Measurements from ENCODE around the gene CST8. TPM values are rescaled to one million over a fixed set of nuclear protein-coding genes. Genes with fewer than 3 reads are reported as not detected.

CST8 gene
- total RNA-seq, 4 donors from 2014 or later: not detected

DNA sequence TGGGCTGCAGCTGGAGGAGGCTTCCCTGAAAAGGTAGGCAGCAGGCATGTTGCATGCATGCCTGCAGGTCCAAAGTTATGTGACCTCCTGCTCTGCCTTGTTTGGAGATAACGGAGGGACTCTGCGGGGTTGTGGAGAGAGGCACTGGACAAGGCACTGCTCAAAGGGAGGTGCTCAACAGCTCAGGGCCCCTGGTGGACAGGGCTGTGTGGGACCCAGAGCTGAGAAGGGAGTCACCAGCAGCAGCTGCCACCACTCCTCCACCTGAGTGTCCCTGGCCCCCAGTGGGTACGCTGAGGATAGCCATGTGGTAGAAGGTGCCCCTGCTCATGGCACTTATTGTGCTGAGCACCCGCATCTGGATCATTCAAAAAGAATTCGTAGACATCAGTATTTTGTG lies 15.5 kb upstream of the CST8 start:
- H3K4me1 ChIP-seq: no peaks in the 10 kb centered on the region
- TF ChIP-seq POLR2A (IDR thresholded peaks at IDR 0.05): no peak
- TF ChIP-seq, protein P1, sequence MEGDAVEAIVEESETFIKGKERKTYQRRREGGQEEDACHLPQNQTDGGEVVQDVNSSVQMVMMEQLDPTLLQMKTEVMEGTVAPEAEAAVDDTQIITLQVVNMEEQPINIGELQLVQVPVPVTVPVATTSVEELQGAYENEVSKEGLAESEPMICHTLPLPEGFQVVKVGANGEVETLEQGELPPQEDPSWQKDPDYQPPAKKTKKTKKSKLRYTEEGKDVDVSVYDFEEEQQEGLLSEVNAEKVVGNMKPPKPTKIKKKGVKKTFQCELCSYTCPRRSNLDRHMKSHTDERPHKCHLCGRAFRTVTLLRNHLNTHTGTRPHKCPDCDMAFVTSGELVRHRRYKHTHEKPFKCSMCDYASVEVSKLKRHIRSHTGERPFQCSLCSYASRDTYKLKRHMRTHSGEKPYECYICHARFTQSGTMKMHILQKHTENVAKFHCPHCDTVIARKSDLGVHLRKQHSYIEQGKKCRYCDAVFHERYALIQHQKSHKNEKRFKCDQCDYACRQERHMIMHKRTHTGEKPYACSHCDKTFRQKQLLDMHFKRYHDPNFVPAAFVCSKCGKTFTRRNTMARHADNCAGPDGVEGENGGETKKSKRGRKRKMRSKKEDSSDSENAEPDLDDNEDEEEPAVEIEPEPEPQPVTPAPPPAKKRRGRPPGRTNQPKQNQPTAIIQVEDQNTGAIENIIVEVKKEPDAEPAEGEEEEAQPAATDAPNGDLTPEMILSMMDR (IDR thresholded peaks at IDR 0.05): no peak
- 91 to 97% methylated on average over 5 of the region's 5 CpGs for WGBS, 2 donors
- intact Hi-C loops (cut with DNase I): no loop called here
- H3K9me3 ChIP-seq: no peaks in the 10 kb centered on the region
- DNase-seq: no peak
- no peaks in the 10 kb centered on the region for H3K27me3 ChIP-seq
- H3K4me3 ChIP-seq (replicated peaks in 1 of 3): no peak overlapping the region
- H3K27ac ChIP-seq: no peak overlapping the region
- H3K36me3 ChIP-seq: no peaks in the 10 kb centered on the region

DNA sequence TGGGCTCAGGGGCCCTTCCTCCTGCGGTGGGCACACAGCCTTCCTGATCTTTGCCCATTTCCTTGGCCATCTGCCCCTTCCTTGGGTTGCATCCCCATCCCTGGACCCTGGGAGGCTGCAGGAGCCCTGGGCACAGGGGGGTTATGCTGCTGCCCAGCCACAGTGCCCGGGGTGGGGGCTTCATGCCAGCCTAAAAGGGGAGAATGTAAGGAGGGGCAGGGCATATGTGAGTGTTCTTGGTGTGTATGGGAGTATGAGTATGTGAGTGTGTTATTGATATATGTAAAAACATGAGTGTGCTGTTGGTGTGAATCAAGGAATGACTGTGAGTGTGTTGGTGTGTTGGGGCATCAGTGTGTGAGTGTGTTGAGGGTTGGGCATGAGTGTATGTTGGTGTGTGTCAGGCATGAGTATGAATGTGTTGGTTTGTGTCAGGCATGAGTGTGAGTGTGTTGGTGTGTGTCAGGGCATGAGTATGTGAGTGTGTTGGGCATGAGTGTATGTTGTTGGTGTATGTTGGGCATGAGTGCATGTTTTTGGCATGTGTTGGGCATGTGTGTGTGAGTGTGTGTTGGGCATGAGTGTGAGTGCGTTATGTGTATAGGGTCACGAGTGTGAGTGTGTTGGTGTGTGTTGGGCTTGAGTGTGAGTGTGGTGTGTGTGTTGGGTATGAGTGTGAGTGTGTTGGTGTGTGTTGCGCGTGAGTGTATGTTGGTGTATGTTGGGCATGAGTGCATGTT lies 14.7 kb upstream of the CST8 start:
- Histone ChIP-seq H3K4me1 (no peaks in the 10 kb centered on the region), H3K27me3 (no peaks in the 10 kb centered on the region), H3K9me3 (no peaks in the 10 kb centered on the region), H3K36me3 (no peaks in the 10 kb centered on the region), H3K4me3 (replicated peaks in 1 of 3) (no peak overlapping the region), H3K27ac (no peak overlapping the region)
- 87 to 89% methylated on average over 6 of the region's 6 CpGs for WGBS, 2 donors
- TF ChIP-seq, protein P1 (IDR thresholded peaks at IDR 0.05): no peak
- TF ChIP-seq POLR2A (IDR thresholded peaks at IDR 0.05): no peak
- DNase-seq: no peak
- intact Hi-C loops (cut with DNase I): no loop called here

DNA sequence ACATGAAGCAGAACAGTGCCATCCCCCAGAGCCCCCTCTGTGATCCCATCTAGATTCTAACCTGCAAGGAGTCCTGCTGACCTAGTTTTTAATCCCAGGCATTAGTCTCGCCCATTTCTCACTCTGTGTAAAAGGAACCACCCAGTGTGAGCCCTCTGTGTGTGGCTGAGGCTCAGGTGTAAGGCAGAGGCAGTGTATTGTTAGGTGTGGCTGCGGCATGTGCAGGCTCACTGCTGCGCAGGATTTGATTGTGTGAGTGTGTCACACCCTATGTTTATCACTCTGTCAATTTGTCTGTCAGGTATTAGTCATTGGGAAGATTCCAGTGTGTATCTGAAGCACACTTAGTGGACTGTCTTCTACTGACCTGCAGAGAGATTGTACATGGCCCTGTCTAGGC lies 13.7 kb upstream of the CST8 start:
- DNase-seq: no peak
- Histone ChIP-seq H3K4me1 (no peaks in the 10 kb centered on the region), H3K27ac (no peak overlapping the region), H3K36me3 (no peaks in the 10 kb centered on the region), H3K9me3 (no peaks in the 10 kb centered on the region), H3K4me3 (replicated peaks in 1 of 3) (no peak overlapping the region), H3K27me3 (no peaks in the 10 kb centered on the region)
- 29 to 40% methylated on average over 1 to 3 of the region's 3 CpGs for WGBS, 2 donors
- intact Hi-C loops (cut with DNase I): no loop called here
- TF ChIP-seq POLR2A (IDR thresholded peaks at IDR 0.05): no peak
- TF ChIP-seq, protein P1 (IDR thresholded peaks at IDR 0.05): no peak

DNA sequence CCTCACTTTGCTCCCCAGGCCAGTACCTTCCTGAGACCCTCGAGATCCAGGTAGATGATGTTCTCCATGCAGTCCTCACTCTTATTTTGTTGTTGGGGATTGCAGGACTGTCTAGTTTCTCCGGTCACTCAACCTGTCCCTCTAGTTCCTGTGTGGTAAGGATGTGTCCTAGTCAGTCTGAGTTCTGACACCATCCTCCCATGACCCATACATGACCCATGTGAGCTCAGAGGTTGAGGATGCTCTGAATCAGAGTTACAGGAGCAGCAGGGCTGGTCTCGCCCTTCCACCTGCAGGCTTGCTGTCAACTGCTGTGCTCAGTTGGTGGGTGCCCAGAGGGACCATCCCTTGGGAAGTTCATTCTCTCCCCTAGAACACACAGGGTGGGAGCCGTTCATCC lies 11.9 kb upstream of the CST8 start:
- TF ChIP-seq, protein P1 (IDR thresholded peaks at IDR 0.05): no peak
- no peak for TF ChIP-seq POLR2A (IDR thresholded peaks at IDR 0.05)
- intact Hi-C loops (cut with DNase I): no loop called here

DNA sequence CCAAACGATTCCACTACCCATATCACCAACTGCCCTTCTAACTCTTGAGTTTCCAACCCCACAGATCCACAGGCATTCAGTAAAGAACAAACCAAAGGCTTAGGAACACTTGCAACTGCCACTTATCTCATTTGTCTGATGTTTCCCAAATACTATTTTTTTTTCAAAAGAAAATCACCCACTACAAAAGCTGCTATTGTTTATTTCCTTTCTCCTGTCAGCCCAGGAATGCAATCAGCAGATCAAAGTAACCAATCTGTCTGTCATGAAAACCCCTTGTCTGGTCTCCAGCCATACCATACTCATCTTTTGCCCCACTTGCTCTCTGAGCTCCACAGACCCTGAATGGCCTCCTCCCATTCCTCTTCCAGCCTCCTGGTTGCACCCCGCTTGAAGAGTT lies 8.8 kb upstream of the CST8 start:
- no peaks in the 10 kb centered on the region for H3K9me3 ChIP-seq
- no peaks in the 10 kb centered on the region for H3K4me1 ChIP-seq
- no peaks in the 10 kb centered on the region for H3K27me3 ChIP-seq
- 68% methylated on average over 2 of the region's 2 CpGs for WGBS, 2 donors
- no peak for TF ChIP-seq POLR2A (IDR thresholded peaks at IDR 0.05)
- TF ChIP-seq, protein P1 (IDR thresholded peaks at IDR 0.05): no peak
- no peak overlapping the region for H3K4me3 ChIP-seq (replicated peaks in 1 of 3)
- DNase-seq: no peak
- H3K27ac ChIP-seq: no peak overlapping the region
- no peaks in the 10 kb centered on the region for H3K36me3 ChIP-seq
- intact Hi-C loops (cut with DNase I): no loop called here

More for the DNA sequence above, 11.9 kb upstream of the CST8 start:
- Histone ChIP-seq H3K27me3 (no peaks in the 10 kb centered on the region), H3K27ac (no peak overlapping the region), H3K4me1 (no peaks in the 10 kb centered on the region), H3K36me3 (no peaks in the 10 kb centered on the region), H3K4me3 (replicated peaks in 1 of 3) (no peak overlapping the region), H3K9me3 (no peaks in the 10 kb centered on the region)
- DNase-seq: no peak
- 80 to 87% methylated on average over 4 of the region's 4 CpGs for WGBS, 2 donors
